HCT116 (cell line): Measurements from ENCODE around the gene CENPX. TPM values are rescaled to one million over a fixed set of nuclear protein-coding genes. Genes with fewer than 3 reads are reported as not detected.

Experiments
- ATAC-seq: fragments of 200-7000 bp; cut with Tn5 transposase; 2 replicates; pipeline ENCODE4 v1.9.1; 2020; ENCODE audit warnings: mild to moderate bottlenecking, moderate library complexity
- BruUV-seq: library from RNA; stranded (reverse); fragments of 400-500 nt; replicated peaks from 2 replicates; lab custom pipeline; 2021; lab: Mats Ljungman, UMichigan
- CTCF ChIA-PET: fragments of 300-600 bp; sonication (Branson Sonifier 250); formaldehyde crosslinking; loops from one replicate; lab custom pipeline; 2021; ENCODE audit warnings: antibody characterized with exemption; lab: Charles Lee
- POLR2A ChIA-PET: fragments of 300-600, 350-600 bp; sonication (Branson Sonifier 250); formaldehyde crosslinking; loops from one replicate; lab custom pipeline; 2021; ENCODE audit warnings: antibody characterized with exemption; lab: Charles Lee
- RAD21 ChIA-PET, 2 experiments: fragments of 300-600 bp; sonication (Branson Sonifier 250); formaldehyde crosslinking; loops; one replicate each; lab custom pipeline; 2023; ENCODE audit warnings: low total read pairs in 2 of 2; ENCODE audit not compliant: uncharacterized antibody in 2 of 2, unreplicated experiment in 2 of 2, low non-redundant PET in 1 of 2; lab: Charles Lee
- DNase-seq: peaks from one replicate; pipeline ENCODE4 v3.0.0-alpha.2; 2010; ENCODE audit warnings: low read depth, low spot score
- H2AFZ ChIP-seq: fragments of 200-600 bp; shearing (Covaris generic), sonication (generic); 2 replicates; pipeline ENCODE4 v1.6.1; 2017; ENCODE audit warnings: low read depth, mixed run types, mixed read lengths, antibody characterized with exemption, low read length; ENCODE audit not compliant: poor library complexity, severe bottlenecking
- H3K27ac ChIP-seq: 2 replicates; pipeline ENCODE4 v1.5.1; 2012; ENCODE audit warnings: low read depth, low read length
- H3K27me3 ChIP-seq: fragments of 200-600 bp; sonication (generic); 2 replicates; pipeline ENCODE4 v1.6.1; 2016; ENCODE audit warnings: mixed run types, low read length, mixed read lengths; ENCODE audit not compliant: insufficient read depth
- H3K36me3 ChIP-seq, 2 experiments: fragments of 200-500 bp in 1 of 2; fragments of 200-600 bp in 1 of 2; sonication (Bioruptor generic) in 1 of 2; sonication (generic) in 1 of 2; 2 replicates each; pipeline versions ENCODE4 v1.5.1 to v1.6.1; 2014 to 2016; ENCODE audit warnings: low read length in 2 of 2, inconsistent platforms in 1 of 2, mixed read lengths in 1 of 2, mixed run types in 1 of 2; ENCODE audit not compliant: insufficient read depth in 2 of 2, control insufficient read depth in 1 of 2
- H3K4me1 ChIP-seq, 2 experiments: fragments of 200-600 bp in 1 of 2; sonication (generic) in 1 of 2; 2 replicates each; pipeline versions ENCODE4 v1.5.1 to v1.6.1; 2012 to 2017; ENCODE audit warnings: low read length in 2 of 2, inconsistent platforms in 1 of 2, mild to moderate bottlenecking in 1 of 2, mixed read lengths in 1 of 2, mixed run types in 1 of 2, moderate library complexity in 1 of 2; ENCODE audit not compliant: insufficient read depth in 2 of 2, control insufficient read depth in 1 of 2
- H3K4me2 ChIP-seq: fragments of 200-600 bp; sonication (generic); 2 replicates; pipeline ENCODE4 v1.6.1; 2017; ENCODE audit warnings: mixed run types, low read length, mixed read lengths
- H3K4me3 ChIP-seq, 2 experiments: fragments of 200-600 bp in 1 of 2; sonication (generic) in 1 of 2; replicated peaks in 1 of 2; 2 replicates each; pipeline ENCODE4 v1.5.1; 2011 to 2016; ENCODE audit warnings: low read length in 2 of 2, control low read depth in 1 of 2, low read depth in 1 of 2, mild to moderate bottlenecking in 1 of 2, mixed read lengths in 1 of 2, mixed run types in 1 of 2
- H3K79me2 ChIP-seq: fragments of 200-600 bp; sonication (generic); 2 replicates; pipeline ENCODE4 v1.6.1; 2017; ENCODE audit warnings: mild to moderate bottlenecking, mixed run types, low read length, moderate library complexity, mixed read lengths; ENCODE audit not compliant: insufficient read depth
- H3K9ac ChIP-seq: fragments of 200-600 bp; sonication (generic); 2 replicates; pipeline ENCODE4 v1.6.1; 2016; ENCODE audit warnings: low read length, mixed read lengths
- H3K9me2 ChIP-seq: fragments of 200-600 bp; sonication (generic), shearing (Covaris generic); 2 replicates; pipeline ENCODE4 v1.6.1; 2017; ENCODE audit warnings: mixed run types, mild to moderate bottlenecking, moderate library complexity; ENCODE audit not compliant: insufficient read depth
- H3K9me3 ChIP-seq, 2 experiments: fragments of 200-500 bp in 1 of 2; fragments of 200-600 bp in 1 of 2; sonication (Bioruptor generic) in 1 of 2; sonication (generic) in 1 of 2; 2 replicates each; pipeline ENCODE4 v1.6.1; 2014 to 2017; ENCODE audit warnings: low read length in 2 of 2, mixed read lengths in 2 of 2, inconsistent platforms in 1 of 2, low read depth in 1 of 2, mild to moderate bottlenecking in 1 of 2, mixed run types in 1 of 2, moderate library complexity in 1 of 2; ENCODE audit not compliant: control insufficient read depth in 1 of 2, insufficient read depth in 1 of 2
- H4K20me1 ChIP-seq: fragments of 200-600 bp; sonication (generic), shearing (Covaris generic); 2 replicates; pipeline ENCODE4 v1.6.1; 2017; ENCODE audit warnings: mixed run types, mild to moderate bottlenecking, moderate library complexity; ENCODE audit not compliant: insufficient read depth
- ATF3 ChIP-seq: IDR thresholded peaks from 2 replicates; pipeline ENCODE4 v1.6.1; 2012
- CEBPB ChIP-seq: IDR thresholded peaks from 2 replicates; pipeline ENCODE4 v1.6.1; 2012; ENCODE audit warnings: low read depth
- ELF1 ChIP-seq: IDR thresholded peaks from 2 replicates; pipeline ENCODE4 v1.6.1; 2012; ENCODE audit warnings: low read depth, borderline replicate concordance
- EZH2phosphoT487 ChIP-seq: fragments of 200-600 bp; IDR thresholded peaks from 2 replicates; pipeline ENCODE4 v1.6.1; 2018; ENCODE audit warnings: antibody characterized with exemption, borderline replicate concordance
- FOSL1 ChIP-seq: IDR thresholded peaks from 2 replicates; pipeline ENCODE4 v1.6.1; 2012; ENCODE audit warnings: low read depth
- MAX ChIP-seq: IDR thresholded peaks from 2 replicates; pipeline ENCODE4 v1.6.1; 2012
- POLR2AphosphoS5 ChIP-seq: IDR thresholded peaks from 2 replicates; pipeline ENCODE4 v1.6.1; 2011; ENCODE audit warnings: mild to moderate bottlenecking, low read depth, low read length, moderate library complexity
- RAD21 ChIP-seq: IDR thresholded peaks from 2 replicates; pipeline ENCODE4 v1.6.1; 2012; ENCODE audit warnings: low read depth, mild to moderate bottlenecking
- SIN3A ChIP-seq: IDR thresholded peaks from 2 replicates; pipeline ENCODE4 v1.6.1; 2012; ENCODE audit warnings: low read depth
- SP1 ChIP-seq: IDR thresholded peaks from 2 replicates; pipeline ENCODE4 v1.6.1; 2012; ENCODE audit warnings: low read depth
- SRF ChIP-seq: IDR thresholded peaks from 2 replicates; pipeline ENCODE4 v1.6.1; 2012; ENCODE audit warnings: low read depth
- TCF7L2 ChIP-seq: IDR thresholded peaks from 2 replicates; pipeline ENCODE4 v1.7.0; 2011; ENCODE audit warnings: borderline replicate concordance, inconsistent platforms; ENCODE audit not compliant: insufficient read depth, insufficient read length; ENCODE audit errors: extremely low read depth
- YY1 ChIP-seq: IDR thresholded peaks from 2 replicates; pipeline ENCODE4 v1.6.1; 2011; ENCODE audit warnings: low read length, low read depth, moderate library complexity, mild to moderate bottlenecking; ENCODE audit not compliant: insufficient replicate concordance; ENCODE audit errors: extremely low read depth
- ZBTB33 ChIP-seq: IDR thresholded peaks from 2 replicates; pipeline ENCODE4 v1.6.1; 2011; ENCODE audit warnings: mild to moderate bottlenecking, low read length, moderate library complexity; ENCODE audit not compliant: insufficient replicate concordance; ENCODE audit errors: extremely low read depth
- ZFX ChIP-seq: fragments of 450-650 bp; IDR thresholded peaks from 2 replicates; pipeline ENCODE4 v1.6.1; 2017
- ZNF274 ChIP-seq: fragments of 200-500 bp; sonication (Bioruptor generic); IDR thresholded peaks from 2 replicates; pipeline ENCODE4 v1.6.1; 2014; ENCODE audit warnings: mild to moderate bottlenecking, low read depth, low read length, inconsistent platforms
- intact Hi-C: fragments of 100-400 bp; cut with micrococcal nuclease; formaldehyde crosslinking; loops from 2 replicates; pipeline ENCODE4 v1.10.0; 2022
- total RNA-seq: library from RNA; stranded (reverse); gene quantifications from one replicate; pipeline ENCODE4 v1.2.1, GENCODE V29; 2021; ENCODE audit not compliant: unreplicated experiment

CENPX gene
- total RNA-seq, 1 experiment from 2014 or later, result 184 TPM

GRCh38 chr17:82018152-82018988 lies 4.3 kb downstream of the CENPX start:
- no peak overlapping the region for H3K4me2 ChIP-seq
- H3K9me2 ChIP-seq, result no peaks in the 10 kb centered on the region
- no peak for TF ChIP-seq FOSL1
- TF ChIP-seq TCF7L2, result peak; percentile 23
- no peak for TF ChIP-seq ELF1
- peaks cover 21 to 36% of the 10 kb centered on the region in 2 experiments for H3K4me1 ChIP-seq
- peak overlapping the region; percentile 36; the same call in 1 of the 2 replicates for H3K27ac ChIP-seq
- peaks cover 0 to 10% of the 10 kb centered on the region in 2 experiments; a peak in 1 of 4 replicates for H3K36me3 ChIP-seq
- H2AFZ ChIP-seq, result no peak overlapping the region
- peaks cover 35% of the 10 kb centered on the region for H3K79me2 ChIP-seq
- no peak for DNase-seq
- no peaks in the 10 kb centered on the region for H3K27me3 ChIP-seq
- no TSS peak for BruUV-seq
- no peak for ATAC-seq
- H3K9ac ChIP-seq, result no peak overlapping the region
- no peak overlapping the region for H3K4me3 ChIP-seq
- ChIA-PET POLR2A (no interaction called here), RAD21 (no interaction called here), CTCF (interaction anchor here (1.2 kb wide), 1 partner anchor 59 kb away, joined by 3 read pairs; no protein-coding TSS in a partner anchor)
- intact Hi-C loops, result no loop called here
- no peaks in the 10 kb centered on the region for H3K9me3 ChIP-seq
- H4K20me1 ChIP-seq, result peaks cover 4% of the 10 kb centered on the region; the same call in 1 of the 2 replicates

- no peak overlapping the region for H2AFZ ChIP-seq
- peak overlapping the region; percentile 36; the same call in 1 of the 2 replicates for H3K27ac ChIP-seq
- RAD21 ChIA-PET, result no interaction called here
- peaks cover 4% of the 10 kb centered on the region; the same call in 1 of the 2 replicates for H4K20me1 ChIP-seq
- H3K9me2 ChIP-seq, result no peaks in the 10 kb centered on the region
- BruUV-seq, result no TSS peak
- TF ChIP-seq YY1 (no peak), ZBTB33 (no peak), FOSL1 (no peak), SIN3A (no peak), ZFX (no peak), RAD21 (no peak), ZNF274 (no peak), MAX (no peak), POLR2AphosphoS5 (no peak), EZH2phosphoT487 (no peak), CEBPB (no peak), ELF1 (no peak), SRF (no peak), ATF3 (no peak), SP1 (no peak)
- TF ChIP-seq, all 23 proteins: peak for 0
- Histone ChIP-seq H3K4me3 (no peak overlapping the region), H3K9me3 (no peaks in the 10 kb centered on the region), H3K79me2 (peaks cover 34% of the 10 kb centered on the region), H3K4me2 (no peak overlapping the region), H3K4me1 (peaks cover 21 to 36% of the 10 kb centered on the region in 2 experiments), H3K27me3 (no peaks in the 10 kb centered on the region), H3K36me3 (peaks cover 0 to 10% of the 10 kb centered on the region in 2 experiments; a peak in 1 of 4 replicates), H3K9ac (no peak overlapping the region)
- no peak for DNase-seq
- ATAC-seq, result no peak
- POLR2A ChIA-PET, result no interaction called here
- intact Hi-C loops, result no loop called here
- CTCF ChIA-PET, result interaction anchor here (1.2 kb wide), 1 partner anchor 58 kb away, joined by 3 read pairs; no protein-coding TSS in a partner anchor
Measured at GRCh38 chr17:82017612-82018151, 5.0 kb downstream of the CENPX start.
